ENCODE data around the gene AP4B1.

The AP4B1 gene

DNA sequence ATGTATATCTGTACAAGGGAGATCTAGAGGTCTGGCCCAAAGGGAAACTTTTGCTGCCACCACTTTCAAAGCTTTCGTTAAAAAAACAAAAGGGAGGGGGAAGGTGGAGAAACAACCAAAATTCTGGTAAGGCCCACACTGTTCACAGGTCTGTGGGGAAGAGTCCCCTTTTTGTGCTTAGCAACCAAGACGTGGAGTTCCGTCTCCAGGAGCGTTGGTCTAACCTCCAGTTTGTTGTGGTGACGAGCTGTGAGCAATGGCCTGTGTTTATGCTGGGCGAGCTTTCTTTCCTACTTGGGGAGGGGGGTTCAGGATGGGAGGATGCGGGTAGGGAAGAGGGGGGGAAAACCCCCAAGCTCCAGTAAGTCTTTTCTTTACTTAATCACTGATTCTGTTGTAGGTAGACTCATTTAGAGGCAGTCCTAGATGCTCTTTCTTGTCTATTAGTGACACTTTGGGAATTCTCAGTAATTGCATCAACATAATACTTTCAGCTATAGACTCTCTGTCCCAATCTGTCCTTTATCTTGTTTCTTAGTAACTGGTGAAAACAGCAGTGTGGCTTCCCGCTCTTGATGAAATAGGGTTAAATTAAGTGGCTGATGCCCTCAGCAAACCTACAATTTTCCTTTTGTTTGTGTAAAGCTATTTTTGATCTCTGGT lies 26.0 kb upstream of the AP4B1 start (continued):
- TF ChIP-seq, protein P1, sequence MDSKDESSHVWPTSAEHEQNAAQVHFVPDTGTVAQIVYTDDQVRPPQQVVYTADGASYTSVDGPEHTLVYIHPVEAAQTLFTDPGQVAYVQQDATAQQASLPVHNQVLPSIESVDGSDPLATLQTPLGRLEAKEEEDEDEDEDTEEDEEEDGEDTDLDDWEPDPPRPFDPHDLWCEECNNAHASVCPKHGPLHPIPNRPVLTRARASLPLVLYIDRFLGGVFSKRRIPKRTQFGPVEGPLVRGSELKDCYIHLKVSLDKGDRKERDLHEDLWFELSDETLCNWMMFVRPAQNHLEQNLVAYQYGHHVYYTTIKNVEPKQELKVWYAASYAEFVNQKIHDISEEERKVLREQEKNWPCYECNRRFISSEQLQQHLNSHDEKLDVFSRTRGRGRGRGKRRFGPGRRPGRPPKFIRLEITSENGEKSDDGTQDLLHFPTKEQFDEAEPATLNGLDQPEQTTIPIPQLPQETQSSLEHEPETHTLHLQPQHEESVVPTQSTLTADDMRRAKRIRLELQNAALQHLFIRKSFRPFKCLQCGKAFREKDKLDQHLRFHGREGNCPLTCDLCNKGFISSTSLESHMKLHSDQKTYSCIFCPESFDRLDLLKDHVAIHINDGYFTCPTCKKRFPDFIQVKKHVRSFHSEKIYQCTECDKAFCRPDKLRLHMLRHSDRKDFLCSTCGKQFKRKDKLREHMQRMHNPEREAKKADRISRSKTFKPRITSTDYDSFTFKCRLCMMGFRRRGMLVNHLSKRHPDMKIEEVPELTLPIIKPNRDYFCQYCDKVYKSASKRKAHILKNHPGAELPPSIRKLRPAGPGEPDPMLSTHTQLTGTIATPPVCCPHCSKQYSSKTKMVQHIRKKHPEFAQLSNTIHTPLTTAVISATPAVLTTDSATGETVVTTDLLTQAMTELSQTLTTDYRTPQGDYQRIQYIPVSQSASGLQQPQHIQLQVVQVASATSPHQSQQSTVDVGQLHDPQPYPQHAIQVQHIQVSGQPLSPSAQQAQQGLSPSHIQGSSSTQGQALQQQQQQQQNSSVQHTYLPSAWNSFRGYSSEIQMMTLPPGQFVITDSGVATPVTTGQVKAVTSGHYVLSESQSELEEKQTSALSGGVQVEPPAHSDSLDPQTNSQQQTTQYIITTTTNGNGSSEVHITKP (tag by site-specific recombination; IDR thresholded peaks at IDR 0.05), result peak; percentile 98
- TF ChIP-seq, protein P2, sequence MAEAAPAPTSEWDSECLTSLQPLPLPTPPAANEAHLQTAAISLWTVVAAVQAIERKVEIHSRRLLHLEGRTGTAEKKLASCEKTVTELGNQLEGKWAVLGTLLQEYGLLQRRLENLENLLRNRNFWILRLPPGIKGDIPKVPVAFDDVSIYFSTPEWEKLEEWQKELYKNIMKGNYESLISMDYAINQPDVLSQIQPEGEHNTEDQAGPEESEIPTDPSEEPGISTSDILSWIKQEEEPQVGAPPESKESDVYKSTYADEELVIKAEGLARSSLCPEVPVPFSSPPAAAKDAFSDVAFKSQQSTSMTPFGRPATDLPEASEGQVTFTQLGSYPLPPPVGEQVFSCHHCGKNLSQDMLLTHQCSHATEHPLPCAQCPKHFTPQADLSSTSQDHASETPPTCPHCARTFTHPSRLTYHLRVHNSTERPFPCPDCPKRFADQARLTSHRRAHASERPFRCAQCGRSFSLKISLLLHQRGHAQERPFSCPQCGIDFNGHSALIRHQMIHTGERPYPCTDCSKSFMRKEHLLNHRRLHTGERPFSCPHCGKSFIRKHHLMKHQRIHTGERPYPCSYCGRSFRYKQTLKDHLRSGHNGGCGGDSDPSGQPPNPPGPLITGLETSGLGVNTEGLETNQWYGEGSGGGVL (tag by site-specific recombination; IDR thresholded peaks at IDR 0.05), result peak; percentile 89
- TF ChIP-seq REPIN1 (tag by site-specific recombination; IDR thresholded peaks at IDR 0.05; ENCODE audit: low read depth) (no peak), WT1 (tag by site-specific recombination; IDR thresholded peaks at IDR 0.05) (no peak), ZNF114 (tag by site-specific recombination; IDR thresholded peaks at IDR 0.05) (no peak), SP7 (tag by site-specific recombination; IDR thresholded peaks at IDR 0.05) (peak; percentile 86), GFI1B (tag by site-specific recombination; IDR thresholded peaks at IDR 0.05) (no peak), TRIM28 (IDR thresholded peaks at IDR 0.05; ENCODE audit: borderline replicate concordance, low read length) (no peak), ZNF830 (tag by site-specific recombination; IDR thresholded peaks at IDR 0.05; ENCODE audit: low read depth) (no peak), ZNF610 (tag by site-specific recombination; IDR thresholded peaks at IDR 0.05; ENCODE audit: borderline replicate concordance) (no peak), ZNF146 (tag by site-specific recombination; IDR thresholded peaks at IDR 0.05) (no peak), SCRT2 (tag by site-specific recombination; IDR thresholded peaks at IDR 0.05) (no peak), ZNF664 (tag by site-specific recombination; IDR thresholded peaks at IDR 0.05) (no peak), ZNF366 (tag by site-specific recombination; conservative IDR thresholded peaks at IDR 0.05) (0 out of 2 replicates have a peak, but pooled peaks have one; percentile 33), ZSCAN16 (tag by site-specific recombination; IDR thresholded peaks at IDR 0.05) (no peak), ZSCAN23 (tag by site-specific recombination; IDR thresholded peaks at IDR 0.05) (no peak), ZEB2 (tag by site-specific recombination; IDR thresholded peaks at IDR 0.05) (no peak)
- TF ChIP-seq, protein P3, sequence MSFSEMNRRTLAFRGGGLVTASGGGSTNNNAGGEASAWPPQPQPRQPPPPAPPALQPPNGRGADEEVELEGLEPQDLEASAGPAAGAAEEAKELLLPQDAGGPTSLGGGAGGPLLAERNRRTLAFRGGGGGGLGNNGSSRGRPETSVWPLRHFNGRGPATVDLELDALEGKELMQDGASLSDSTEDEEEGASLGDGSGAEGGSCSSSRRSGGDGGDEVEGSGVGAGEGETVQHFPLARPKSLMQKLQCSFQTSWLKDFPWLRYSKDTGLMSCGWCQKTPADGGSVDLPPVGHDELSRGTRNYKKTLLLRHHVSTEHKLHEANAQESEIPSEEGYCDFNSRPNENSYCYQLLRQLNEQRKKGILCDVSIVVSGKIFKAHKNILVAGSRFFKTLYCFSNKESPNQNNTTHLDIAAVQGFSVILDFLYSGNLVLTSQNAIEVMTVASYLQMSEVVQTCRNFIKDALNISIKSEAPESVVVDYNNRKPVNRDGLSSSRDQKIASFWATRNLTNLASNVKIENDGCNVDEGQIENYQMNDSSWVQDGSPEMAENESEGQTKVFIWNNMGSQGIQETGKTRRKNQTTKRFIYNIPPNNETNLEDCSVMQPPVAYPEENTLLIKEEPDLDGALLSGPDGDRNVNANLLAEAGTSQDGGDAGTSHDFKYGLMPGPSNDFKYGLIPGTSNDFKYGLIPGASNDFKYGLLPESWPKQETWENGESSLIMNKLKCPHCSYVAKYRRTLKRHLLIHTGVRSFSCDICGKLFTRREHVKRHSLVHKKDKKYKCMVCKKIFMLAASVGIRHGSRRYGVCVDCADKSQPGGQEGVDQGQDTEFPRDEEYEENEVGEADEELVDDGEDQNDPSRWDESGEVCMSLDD (tag by site-specific recombination; IDR thresholded peaks at IDR 0.05), result no peak
- TF ChIP-seq, protein P4, sequence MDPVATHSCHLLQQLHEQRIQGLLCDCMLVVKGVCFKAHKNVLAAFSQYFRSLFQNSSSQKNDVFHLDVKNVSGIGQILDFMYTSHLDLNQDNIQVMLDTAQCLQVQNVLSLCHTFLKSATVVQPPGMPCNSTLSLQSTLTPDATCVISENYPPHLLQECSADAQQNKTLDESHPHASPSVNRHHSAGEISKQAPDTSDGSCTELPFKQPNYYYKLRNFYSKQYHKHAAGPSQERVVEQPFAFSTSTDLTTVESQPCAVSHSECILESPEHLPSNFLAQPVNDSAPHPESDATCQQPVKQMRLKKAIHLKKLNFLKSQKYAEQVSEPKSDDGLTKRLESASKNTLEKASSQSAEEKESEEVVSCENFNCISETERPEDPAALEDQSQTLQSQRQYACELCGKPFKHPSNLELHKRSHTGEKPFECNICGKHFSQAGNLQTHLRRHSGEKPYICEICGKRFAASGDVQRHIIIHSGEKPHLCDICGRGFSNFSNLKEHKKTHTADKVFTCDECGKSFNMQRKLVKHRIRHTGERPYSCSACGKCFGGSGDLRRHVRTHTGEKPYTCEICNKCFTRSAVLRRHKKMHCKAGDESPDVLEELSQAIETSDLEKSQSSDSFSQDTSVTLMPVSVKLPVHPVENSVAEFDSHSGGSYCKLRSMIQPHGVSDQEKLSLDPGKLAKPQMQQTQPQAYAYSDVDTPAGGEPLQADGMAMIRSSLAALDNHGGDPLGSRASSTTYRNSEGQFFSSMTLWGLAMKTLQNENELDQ (tag by site-specific recombination; IDR thresholded peaks at IDR 0.05; ENCODE audit: low read depth), result no peak
- TF ChIP-seq, protein P5, sequence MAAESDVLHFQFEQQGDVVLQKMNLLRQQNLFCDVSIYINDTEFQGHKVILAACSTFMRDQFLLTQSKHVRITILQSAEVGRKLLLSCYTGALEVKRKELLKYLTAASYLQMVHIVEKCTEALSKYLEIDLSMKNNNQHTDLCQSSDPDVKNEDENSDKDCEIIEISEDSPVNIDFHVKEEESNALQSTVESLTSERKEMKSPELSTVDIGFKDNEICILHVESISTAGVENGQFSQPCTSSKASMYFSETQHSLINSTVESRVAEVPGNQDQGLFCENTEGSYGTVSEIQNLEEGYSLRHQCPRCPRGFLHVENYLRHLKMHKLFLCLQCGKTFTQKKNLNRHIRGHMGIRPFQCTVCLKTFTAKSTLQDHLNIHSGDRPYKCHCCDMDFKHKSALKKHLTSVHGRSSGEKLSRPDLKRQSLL (tag by site-specific recombination; IDR thresholded peaks at IDR 0.05), result no peak
- TF ChIP-seq, protein P6, sequence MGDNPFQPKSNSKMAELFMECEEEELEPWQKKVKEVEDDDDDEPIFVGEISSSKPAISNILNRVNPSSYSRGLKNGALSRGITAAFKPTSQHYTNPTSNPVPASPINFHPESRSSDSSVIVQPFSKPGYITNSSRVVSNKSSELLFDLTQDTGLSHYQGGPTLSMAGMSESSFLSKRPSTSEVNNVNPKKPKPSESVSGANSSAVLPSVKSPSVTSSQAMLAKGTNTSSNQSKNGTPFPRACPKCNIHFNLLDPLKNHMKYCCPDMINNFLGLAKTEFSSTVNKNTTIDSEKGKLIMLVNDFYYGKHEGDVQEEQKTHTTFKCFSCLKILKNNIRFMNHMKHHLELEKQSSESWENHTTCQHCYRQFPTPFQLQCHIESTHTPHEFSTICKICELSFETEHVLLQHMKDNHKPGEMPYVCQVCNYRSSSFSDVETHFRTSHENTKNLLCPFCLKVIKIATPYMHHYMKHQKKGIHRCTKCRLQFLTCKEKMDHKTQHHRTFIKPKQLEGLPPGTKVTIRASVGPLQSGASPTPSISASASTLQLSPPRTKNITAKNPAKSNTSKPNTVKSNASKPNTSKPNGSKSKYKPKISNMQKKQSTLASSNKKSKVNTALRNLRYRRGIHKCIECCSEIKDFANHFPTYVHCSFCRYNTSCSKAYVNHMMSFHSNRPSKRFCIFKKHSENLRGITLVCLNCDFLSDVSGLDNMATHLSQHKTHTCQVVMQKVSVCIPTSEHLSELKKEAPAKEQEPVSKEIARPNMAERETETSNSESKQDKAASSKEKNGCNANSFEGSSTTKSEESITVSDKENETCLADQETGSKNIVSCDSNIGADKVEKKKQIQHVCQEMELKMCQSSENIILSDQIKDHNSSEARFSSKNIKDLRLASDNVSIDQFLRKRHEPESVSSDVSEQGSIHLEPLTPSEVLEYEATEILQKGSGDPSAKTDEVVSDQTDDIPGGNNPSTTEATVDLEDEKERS (tag by site-specific recombination; IDR thresholded peaks at IDR 0.05), result no peak
